OCI-LY7 (cell line): ENCODE results near the gene GNG7.

Source experiments
- CTCF ChIP-seq: fragments of 200-600 bp; sonication (generic); conservative IDR thresholded peaks from 2 replicates; pipeline ENCODE4 v1.5.1; 2014; ENCODE audit warnings: mild to moderate bottlenecking, antibody characterized with exemption, low read length, moderate library complexity, mixed read lengths
- EZH2phosphoT487 ChIP-seq: fragments of 200-600 bp; sonication (generic); IDR thresholded peaks from 2 replicates; pipeline ENCODE4 v1.6.1; 2018; ENCODE audit warnings: low read depth, borderline replicate concordance, mild to moderate bottlenecking, mixed run types, antibody characterized with exemption, low read length, moderate library complexity, mixed read lengths

GRCh38 chr19:2574478-2574931 is 128.0 kb downstream of the GNG7 start:
- no peak for TF ChIP-seq CTCF
- no peak for TF ChIP-seq EZH2phosphoT487
